Activated gamma-delta T cell treated with anti-CD3 and anti-CD28 coated beads, Interleukin-2, amount 50 U/mL, for 16 hours (primary cell): ENCODE data around the gene MRPS7.
A peak's percentile ranks its signal among the peaks of the same experiment; 100 is the strongest.

Experiments used
- DNase-seq: peaks from one replicate; pipeline ENCODE4 v3.0.0-alpha.2; 2020; ENCODE audit warnings: low read depth

Gene MRPS7

DNA sequence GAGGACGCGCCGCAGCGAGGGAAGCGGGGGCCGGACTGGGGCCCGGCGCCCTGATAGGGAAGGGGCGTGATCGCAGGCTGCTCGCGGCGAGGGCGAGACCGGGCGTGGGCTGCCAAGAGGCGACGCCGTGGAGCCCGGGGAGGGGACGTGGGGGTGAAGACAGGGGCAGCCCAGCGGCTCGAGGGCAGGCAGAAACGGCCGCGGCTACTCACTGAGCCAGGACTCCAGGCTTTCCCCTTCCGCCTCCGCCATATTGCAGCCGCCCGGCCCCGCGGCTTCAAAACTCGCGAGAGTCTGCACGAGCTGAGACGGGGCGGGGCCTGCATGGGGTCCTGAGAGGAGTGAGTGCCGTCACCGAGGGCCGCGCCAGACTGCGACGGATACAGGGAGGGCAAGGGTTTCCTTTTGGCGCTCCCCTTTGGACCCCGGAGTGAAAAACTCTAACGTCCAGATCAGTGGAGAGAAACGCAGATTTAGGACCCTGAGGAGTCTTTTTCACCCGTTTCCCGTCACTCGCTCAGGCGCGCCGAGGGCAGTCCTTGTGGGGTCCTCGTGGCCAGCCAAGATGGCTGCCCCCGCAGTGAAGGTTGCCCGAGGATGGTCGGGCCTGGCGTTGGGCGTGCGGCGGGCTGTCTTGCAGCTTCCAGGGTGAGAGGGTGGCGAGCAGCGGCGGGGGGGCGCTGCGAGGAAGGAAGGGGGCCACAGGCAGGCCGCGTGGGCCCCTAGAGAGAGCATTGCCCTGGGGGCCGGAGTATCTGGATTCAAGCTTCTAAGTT, at the start of gene MRPS7, which contains the start of gene GGA3:
Gene MRPS7 (plus strand): TSS at position 544 of the 776 bp plus-strand sequence. CDS start 22 bp downstream, at position 566.
Gene GGA3 (minus strand): TSS at position 271 of the 776 bp plus-strand sequence. CDS start 19 bp downstream, at position 252.
- DNase-seq, result peak; percentile 93

DNA sequence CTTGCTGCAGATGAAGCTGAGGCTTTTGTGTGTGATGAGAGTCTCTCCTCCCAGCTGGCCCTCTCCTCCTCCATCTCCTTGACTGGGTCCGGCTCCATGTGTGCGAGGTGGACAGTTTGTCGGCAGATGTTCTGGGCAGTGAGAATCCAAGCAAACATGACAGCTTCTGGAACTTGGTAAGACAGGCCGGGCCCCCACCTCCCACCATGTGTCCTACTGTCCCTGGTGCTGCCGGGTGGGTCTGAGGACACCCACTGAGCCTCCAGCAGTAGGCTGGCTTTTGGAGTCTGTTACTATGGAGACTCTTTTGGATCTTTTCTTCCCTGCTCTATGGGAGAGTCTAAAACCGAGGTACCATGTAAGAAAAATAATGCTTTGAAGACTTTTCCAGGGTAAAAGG, 43.5 kb upstream of the MRPS7 start:
- no peak for DNase-seq

DNA sequence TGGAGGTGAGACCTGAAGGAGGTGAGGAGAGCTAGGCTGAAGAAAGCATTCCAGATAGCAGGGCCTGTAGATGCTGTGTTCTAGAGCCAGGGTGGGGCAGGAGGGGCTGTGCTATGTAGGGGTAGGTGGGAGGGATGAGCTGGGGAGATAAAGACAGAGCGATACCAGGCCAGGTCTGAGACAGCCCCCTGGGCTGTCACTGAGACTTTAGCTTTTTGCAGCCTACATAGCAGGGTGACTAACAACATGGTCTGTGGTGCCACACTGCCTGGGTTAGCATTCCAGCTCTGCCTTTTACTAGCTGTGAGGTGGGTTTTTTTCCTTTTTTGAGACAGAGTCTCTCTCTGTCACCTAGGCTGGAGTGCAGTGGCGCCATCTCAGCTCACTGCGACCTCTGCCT, 41.9 kb upstream of the MRPS7 start:
- no peak for DNase-seq

DNA sequence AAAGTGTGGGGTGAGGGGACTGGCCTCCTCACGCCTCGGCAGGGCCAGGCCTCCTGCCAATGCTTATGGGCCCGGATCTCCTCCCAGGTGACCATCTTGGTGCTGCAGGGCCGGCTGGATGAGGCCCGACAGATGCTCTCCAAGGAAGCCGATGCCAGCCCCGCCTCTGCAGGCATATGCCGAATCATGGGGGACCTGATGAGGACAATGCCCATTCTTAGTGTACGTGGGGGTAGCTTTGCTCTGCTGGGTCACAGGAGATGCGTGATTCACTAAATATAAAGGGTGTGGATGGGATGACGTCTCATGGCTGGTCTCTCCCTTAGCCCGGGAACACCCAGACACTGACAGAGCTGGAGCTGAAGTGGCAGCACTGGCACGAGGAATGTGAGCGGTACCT, 36.7 kb upstream of the MRPS7 start:
- DNase-seq, result no peak

DNA sequence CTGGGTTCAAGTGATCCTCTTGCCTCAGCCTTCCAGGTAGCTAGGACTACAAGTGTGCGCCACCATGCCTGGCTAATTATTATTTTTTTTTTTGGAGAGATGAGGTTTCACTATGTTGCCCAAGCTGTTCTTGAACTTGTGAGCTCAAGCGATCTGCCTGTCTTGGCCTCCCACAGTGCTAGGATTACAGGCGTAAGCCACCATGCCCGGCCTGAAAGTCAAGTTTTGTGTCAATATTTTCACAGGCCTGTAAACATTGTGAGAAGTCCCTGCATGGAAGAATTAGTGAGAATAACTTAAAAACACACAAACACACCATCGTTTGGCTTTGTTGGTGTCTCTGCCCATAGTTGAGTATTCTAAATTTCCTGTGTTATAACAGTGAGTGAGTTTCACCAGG, 34.0 kb upstream of the MRPS7 start:
- DNase-seq, result no peak

DNA sequence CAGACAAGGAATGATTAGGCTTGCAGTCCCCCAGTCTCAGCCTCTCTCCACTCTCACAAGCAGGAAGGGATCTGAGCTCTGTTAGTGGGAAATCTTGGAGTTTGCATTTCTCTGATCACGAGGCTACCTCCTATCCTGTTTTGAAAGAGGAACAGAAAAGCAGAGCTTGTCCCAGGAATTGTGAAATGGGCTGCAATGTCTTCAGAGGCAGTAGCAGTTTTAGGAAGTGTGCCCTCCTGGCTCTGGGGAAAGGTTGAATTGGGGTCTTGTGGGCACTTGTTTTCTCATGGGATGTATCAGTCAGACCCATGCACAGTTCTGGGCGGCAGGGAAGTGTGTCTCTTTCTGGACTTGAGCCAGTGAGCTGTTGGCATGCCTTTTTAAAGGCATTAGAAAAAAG, 33.4 kb upstream of the MRPS7 start:
- DNase-seq, result no peak

DNA sequence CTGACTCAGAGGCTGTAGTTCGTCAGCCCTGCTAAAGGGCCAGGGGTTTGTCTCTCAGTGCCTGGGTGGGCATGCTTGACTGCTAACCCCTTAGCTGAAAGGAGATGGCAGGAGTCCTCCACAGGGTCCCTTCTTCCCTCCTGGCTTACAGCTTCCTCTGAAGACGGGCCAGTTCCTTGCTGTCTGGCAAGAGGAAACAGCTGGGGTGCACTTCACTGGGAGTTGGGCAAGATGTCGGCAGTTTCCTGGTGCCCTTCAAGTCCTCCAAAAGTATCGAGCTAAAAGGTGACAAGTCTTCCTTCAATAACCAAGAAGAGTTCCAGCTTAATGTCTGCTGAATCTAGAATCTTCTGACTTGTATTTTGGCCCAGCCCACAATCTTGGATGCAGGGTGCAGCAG, 32.8 kb upstream of the MRPS7 start:
- DNase-seq, result no peak

DNA sequence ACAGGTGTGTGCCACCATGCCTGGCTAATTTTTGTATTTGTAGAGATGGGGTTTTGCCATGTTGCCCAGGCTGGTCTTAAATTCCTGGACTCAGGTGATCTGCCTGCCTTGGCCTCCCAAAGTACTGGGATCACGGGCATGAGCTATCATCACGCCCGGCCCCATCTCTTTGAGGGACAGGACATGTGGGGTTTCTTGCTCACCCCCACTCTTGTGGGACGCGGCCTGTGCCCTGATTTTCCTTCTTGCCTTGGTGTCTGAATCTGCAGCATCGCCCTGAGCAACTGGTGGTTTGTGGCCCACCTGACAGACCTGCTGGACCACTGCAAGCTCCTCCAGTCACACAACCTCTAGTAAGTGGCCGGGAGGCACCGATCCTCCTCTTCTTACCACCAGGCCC, 30.6 kb upstream of the MRPS7 start:
- no peak for DNase-seq

DNA sequence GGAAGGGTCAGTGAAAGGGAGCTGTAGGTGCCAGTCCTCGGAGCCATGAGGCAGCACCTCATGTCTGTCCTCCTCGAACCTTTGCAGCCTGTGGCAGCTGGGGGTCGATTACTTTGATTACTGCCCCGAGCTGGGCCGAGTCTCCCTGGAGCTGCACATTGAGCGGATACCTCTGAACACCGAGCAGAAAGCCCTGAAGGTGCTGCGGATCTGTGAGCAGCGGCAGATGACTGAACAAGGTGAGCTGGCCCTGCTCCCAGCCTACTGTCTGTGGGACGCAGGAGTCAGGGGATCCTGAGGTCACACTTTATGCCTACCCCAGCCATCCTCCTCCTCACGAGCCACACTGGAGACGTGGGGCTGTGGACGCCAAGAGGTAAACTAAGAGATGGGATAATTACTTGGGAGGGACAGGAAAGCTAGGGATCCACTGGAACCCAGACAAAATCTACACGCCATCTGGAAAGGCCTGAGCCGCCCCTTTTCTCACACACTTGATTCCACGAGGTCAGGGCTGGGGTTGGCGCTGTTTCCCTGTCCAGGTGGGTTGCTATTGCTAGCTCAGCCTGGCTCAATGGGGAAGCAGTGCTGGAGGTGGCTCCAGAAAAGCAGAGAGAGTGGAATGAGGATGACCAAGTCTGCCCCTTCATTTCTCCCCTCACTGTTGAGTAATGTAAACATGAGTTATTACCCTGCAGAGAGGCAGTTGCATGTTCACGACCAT, 29.8 kb upstream of the MRPS7 start:
- DNase-seq, result no peak

DNA sequence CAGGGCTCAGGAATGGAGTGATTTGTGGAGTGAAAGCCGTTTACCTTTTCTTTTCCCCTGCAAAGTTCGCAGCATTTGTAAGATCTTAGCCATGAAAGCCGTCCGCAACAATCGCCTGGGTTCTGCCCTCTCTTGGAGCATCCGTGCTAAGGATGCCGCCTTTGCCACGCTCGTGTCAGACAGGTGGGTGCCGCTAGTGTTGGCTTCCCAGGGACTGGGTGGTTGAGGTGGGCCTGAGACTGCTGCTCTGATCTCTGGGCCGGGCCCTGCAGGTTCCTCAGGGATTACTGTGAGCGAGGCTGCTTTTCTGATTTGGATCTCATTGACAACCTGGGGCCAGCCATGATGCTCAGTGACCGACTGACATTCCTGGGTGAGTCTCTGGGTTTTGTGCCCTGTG, 28.9 kb upstream of the MRPS7 start:
- no peak for DNase-seq

DNA sequence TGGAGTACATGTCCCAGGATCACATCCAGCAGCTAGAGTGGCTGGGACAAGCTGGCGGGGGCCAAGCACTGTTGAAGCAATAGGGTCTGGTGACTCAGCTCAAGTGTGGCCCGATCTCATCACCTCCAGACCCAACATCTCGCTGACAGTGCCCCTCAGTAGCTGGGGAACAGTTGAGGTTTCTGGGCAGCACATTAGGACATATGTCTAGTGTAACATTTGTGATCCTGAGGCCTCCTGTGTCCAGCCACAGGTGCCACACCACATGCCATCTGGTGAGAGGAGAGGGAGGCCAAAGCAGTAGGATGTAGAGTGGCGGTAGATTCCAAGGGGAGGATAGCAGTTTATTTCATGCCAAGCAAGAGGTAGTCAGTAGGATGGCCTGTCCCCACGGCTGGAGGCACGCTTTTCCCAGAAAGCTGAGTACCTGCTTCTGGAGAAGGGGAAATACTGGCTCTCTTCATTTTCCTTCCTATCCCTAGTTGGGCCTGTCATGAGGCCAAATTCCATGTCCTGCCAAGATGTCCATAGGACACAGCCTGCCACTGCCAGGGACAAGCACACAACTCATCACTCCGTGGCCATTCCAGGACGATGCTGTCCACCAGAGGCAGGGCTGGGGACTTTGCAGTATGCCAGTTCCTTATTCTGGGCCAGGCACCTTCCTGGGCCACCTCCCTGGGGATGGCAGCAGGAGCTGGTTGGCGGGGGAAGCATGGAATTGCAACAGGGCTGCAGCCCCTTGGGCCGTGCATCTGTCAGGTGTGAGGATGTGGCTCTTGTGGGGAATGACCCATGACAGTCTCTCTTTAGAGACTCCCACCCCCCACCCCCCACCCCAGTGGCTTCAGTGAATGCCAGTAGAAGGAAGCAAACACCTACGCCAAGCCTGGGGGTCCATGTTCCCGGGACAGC, 24.3 kb upstream of the MRPS7 start:
- DNase-seq, result no peak

DNA sequence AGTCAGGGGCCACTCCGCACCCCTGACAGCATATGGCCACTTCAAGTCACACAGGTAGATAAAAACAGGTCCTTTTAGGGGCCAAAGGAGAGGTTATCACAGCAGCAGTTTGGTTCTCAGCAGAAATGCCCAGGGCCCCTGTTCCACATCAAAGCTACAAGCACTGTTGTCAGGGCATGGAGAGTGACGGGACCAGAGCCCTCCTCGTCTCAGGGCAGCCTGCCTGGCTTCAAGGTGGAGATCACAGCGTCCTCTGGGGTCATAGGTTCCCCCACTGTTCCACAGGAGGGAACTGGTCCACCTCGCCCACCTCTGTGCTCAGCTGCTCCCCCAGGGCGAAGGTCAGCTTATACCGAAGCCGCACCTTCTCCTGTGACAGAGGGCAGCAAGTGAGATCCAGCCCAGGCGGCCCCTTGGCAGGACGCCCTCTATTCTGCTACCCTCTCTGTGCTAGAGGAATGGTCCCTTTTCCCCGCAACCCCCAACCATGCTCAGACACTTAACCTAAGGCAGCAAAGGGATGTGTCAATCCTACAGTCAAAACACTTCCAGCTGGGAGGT, 23.6 kb upstream of the MRPS7 start:
- DNase-seq, result no peak

DNA sequence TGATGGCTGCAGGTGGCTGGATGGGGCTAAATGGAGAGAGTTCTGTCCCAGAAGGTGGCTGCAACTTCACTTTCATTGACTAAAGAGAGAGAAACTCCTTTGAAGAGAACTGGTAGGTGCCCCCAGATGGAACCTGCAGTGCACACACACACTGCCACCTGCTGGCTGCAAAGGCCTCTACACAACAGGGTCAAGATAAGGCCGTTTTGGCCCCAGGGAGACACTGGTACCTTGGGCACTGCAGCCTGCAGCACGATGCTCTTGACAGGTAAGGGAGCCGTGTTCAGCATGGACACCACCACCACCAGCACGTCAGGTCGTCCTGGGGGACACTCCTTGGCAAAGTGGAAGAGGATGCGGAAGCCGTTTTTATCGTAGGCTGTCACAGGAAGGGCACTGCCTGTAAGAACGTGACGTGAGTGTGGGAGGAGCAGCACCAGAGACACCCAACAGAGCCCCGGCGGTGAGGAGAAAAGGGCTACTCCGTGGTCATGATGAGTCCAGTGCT, 22.9 kb upstream of the MRPS7 start:
- DNase-seq, result peak; percentile 33

DNA sequence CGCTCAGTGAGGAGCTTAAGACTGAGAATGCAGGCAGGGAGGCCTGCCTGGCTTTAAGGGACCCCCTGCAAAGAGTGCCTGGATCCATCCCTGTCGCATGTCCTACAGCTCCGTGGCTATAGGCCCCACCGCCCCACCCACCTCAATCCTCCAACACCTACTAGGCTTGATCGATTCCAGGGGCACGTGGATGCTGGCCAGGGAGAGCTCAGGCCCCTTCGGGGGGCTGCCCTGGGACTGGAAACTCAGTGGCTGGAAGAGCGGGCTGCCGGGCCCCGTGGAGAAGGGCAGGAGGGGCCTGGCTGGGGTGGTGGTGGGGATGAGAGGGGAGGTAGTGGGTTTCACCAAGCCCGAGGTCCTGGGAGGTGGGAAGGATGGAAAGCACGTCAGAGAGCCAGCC, 22.5 kb upstream of the MRPS7 start:
- DNase-seq, result no peak

DNA sequence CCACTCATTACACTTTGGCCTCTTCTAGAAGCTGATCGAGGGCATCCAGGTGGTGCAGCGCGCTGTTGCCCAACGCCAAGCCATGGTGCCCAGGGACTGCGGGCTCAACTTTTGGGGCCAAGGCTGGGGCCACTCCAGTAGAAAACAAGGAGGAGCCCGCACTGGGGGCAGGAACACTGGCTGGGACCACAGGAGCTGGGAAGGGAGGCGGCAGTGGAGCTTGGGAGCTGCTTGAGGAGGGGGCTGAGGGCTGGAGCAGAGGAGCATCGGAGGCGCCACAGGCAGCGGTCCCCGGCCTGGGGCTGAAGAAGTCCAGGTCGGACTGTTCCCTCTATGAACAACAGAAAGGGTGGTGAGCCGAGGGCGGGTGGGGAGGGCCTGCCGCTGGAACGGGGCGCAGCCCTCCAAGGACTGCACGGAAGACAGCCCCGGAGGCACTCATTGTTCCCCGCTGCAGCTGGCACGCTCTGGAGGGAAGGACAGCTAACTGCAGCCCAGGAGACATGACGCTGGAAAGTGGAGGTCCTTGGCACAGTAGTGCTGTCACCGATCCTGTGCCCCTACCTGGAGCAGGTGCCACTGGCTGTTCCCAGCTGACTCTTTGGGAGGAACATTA, 21.8 kb upstream of the MRPS7 start:
- no peak for DNase-seq

DNA sequence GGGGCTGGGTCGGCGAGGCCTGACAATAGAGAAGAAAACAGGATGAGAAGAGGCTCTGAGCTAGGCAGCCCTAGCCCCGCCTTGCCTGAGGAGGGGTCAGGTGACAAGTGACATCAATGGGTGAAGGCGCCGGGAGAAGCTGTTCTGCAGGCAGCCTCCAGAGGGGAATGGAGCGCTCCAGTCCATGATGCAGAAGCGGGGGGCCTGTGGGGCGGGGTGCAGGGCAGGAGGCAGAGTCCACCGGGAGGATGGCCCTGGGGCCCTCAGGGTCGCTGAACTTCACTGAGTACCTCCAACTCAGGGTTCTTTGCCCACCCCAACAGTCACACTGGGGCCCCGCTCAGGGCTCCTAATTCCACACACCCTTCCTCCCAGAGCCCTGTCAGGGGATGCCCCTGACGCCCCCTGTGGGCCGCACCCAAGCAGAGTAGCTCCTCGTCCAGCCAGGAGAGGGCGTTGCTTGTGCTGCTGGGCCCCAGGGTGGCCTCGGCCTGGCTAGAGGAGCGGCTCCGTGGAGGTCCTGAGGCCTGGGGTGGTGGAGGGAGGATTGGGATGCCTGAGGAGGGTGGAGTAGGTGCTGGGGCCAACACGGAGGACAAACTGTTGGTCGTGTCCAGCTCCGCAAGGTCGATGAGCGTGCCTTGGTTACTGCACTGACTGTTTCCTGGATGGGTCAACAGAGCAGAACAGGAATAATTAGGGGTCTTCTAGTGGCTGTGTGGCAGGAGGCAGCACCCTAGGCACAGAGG, 21.1 kb upstream of the MRPS7 start:
- no peak for DNase-seq

DNA sequence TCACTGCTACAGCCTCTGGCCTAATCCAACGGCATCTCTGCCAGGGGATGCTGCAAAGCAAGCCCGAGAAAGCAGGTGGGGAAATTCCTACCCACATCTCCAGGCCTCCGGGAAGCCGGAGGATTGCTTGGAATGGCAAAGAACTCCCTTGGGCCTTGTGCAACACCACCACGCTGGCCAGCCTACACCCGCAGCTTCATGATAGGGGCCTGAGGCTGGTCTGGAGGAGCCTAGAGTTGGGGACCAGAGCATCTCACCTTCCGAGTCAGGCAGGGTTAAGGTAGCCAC, 20.6 kb upstream of the MRPS7 start:
- DNase-seq, result no peak

DNA sequence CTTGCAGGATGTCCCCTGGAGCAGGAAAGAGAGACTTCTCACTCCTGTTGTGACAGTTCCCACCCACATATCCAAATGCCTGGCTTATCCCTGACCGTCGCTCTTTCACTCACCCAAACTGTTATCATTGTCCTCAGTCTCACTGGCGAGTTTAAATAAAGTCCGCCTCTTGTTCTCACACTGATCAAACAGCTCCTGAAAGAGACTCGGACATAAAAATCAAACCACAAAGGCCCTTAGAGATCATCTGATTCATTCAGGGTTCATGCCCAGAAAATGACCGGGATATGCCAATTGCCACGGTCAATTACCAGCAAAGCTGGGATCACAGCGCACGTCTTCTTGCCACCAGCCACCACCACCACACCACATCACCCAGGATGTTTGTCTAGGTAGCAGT, 20.2 kb upstream of the MRPS7 start:
- DNase-seq, result no peak

DNA sequence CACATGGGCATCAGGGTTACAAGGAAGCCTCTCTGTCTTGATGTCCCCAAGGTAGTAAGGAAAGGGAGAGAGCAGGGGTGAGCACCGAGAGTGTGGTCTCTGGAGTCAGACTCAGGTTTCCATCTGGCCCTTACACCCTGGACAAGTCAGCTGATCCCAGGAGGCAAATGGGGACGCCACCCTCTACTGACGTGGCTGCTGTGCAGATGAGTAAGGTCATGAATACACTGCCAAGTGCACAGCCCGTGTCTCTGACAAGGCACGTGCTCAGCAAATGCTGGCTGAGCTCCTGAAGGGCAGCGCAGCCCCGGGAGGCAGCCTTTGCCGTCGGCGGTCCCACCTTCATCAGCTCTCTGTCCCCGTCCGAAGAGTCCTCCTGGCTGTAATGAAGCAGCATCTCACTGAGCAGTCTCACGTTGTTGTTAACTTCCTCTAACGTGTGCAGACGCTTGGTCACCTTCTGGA, 19.7 kb upstream of the MRPS7 start:
- DNase-seq, result no peak

DNA sequence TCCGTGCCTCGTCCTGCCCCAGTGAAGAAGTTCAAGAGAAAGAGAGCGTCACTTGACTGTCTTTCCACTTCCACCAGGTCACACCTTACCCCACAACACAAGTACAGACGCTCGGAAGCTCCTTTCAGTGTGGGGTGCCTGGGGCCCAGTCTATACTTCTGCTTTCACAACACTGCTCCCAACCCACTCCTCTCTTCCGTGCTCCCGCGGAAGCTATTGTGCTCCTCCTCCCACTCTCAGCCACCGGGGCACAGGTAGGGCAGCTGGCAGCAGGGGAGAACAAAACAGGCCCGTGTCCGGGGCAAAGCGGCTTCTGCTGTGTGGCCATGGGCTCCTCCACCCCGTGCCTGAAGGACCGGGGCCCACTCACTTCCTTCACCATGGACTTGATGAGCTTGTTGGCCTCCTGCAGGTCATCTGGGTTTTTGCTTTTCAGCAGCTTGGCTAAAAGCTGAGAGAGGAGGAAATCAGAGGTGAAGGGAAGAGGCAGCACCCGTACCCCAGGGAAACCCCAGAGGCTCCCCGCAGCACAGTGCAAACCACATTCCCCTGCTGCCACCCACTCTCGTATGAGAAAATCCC, 19.1 kb upstream of the MRPS7 start:
- DNase-seq, result no peak
